Astrocyte (in vitro differentiated cells and primary cell): ENCODE measurements around the gene SRSF1. TPM values are rescaled to one million over a fixed set of nuclear protein-coding genes. Genes with fewer than 3 reads are reported as not detected.

ENCODE experiments used
- DNase-seq: peaks from one replicate; pipeline ENCODE4 v3.0.0-alpha.2; 2010; ENCODE audit warnings: low read depth
- FAIRE-seq: peaks from 2 replicates; lab custom pipeline; 2011; peaks lifted over from hg19 to GRCh38; lab: Jason Lieb, UNC
- H2AFZ ChIP-seq: 2 replicates; pipeline ENCODE4 v1.6.0; 2012; ENCODE audit warnings: low read depth, low read length, inconsistent platforms
- H3K27ac ChIP-seq: 2 replicates; pipeline ENCODE4 v1.5.1; 2011; ENCODE audit warnings: low read depth, low read length, inconsistent platforms
- H3K27me3 ChIP-seq: 2 replicates; pipeline ENCODE4 v1.6.0; 2011; ENCODE audit warnings: low read length, inconsistent platforms; ENCODE audit not compliant: insufficient read depth
- H3K36me3 ChIP-seq: 2 replicates; pipeline ENCODE4 v1.5.1; 2011; ENCODE audit warnings: low read length, inconsistent platforms; ENCODE audit not compliant: insufficient read depth
- H3K4me1 ChIP-seq: 2 replicates; pipeline ENCODE4 v1.5.1; 2011; ENCODE audit warnings: low read length, inconsistent platforms; ENCODE audit not compliant: insufficient read depth
- H3K4me2 ChIP-seq: 2 replicates; pipeline ENCODE4 v1.6.0; 2012; ENCODE audit warnings: low read length, inconsistent platforms
- H3K4me3 ChIP-seq: 2 replicates; pipeline ENCODE4 v1.5.1; 2011; ENCODE audit warnings: low read depth, mild to moderate bottlenecking, low read length, inconsistent platforms; ENCODE audit not compliant: insufficient read depth
- H3K79me2 ChIP-seq: 2 replicates; pipeline ENCODE4 v1.6.0; 2012; ENCODE audit warnings: mild to moderate bottlenecking, low read length, inconsistent platforms; ENCODE audit not compliant: insufficient read depth
- H3K9ac ChIP-seq: 2 replicates; pipeline ENCODE4 v1.6.0; 2012; ENCODE audit warnings: mild to moderate bottlenecking, low read length, inconsistent platforms
- H3K9me3 ChIP-seq: 2 replicates; pipeline ENCODE4 v1.5.1; 2012; ENCODE audit warnings: low read depth, mild to moderate bottlenecking, low read length, inconsistent platforms; ENCODE audit not compliant: insufficient read depth
- H4K20me1 ChIP-seq: 2 replicates; pipeline ENCODE4 v1.6.0; 2012; ENCODE audit warnings: low read length, inconsistent platforms; ENCODE audit not compliant: insufficient read depth
- H3K27ac Mint-ChIP-seq: one replicate; pipeline ENCODE4 v1.8.0; 2021; ENCODE audit warnings: mild to moderate bottlenecking, mixed read lengths; ENCODE audit not compliant: unreplicated experiment
- H3K27me3 Mint-ChIP-seq: one replicate; pipeline ENCODE4 v1.8.0; 2021; ENCODE audit warnings: low read depth, mixed read lengths; ENCODE audit not compliant: unreplicated experiment
- H3K36me3 Mint-ChIP-seq: one replicate; pipeline ENCODE4 v1.8.0; 2021; ENCODE audit warnings: low read depth, mixed read lengths; ENCODE audit not compliant: unreplicated experiment
- H3K4me1 Mint-ChIP-seq: one replicate; pipeline ENCODE4 v1.8.0; 2021; ENCODE audit warnings: low read depth, mixed read lengths; ENCODE audit not compliant: unreplicated experiment
- H3K4me3 Mint-ChIP-seq: one replicate; pipeline ENCODE4 v1.8.0; 2021; ENCODE audit warnings: mild to moderate bottlenecking, moderate library complexity, mixed read lengths; ENCODE audit not compliant: unreplicated experiment
- H3K9me3 Mint-ChIP-seq: one replicate; pipeline ENCODE4 v1.8.0; 2021; ENCODE audit warnings: mild to moderate bottlenecking, mixed read lengths; ENCODE audit not compliant: unreplicated experiment
- EZH2 ChIP-seq: IDR thresholded peaks from 2 replicates; pipeline ENCODE4 v1.6.1; 2012; ENCODE audit warnings: mild to moderate bottlenecking, low read length, inconsistent platforms; ENCODE audit not compliant: insufficient read depth
- total RNA-seq: library from RNA; stranded (reverse); gene quantifications from 2 replicates; pipeline ENCODE4 v1.2.1, GENCODE V29; 2021
- TF ChIP-seq, protein P1 (sequence below): IDR thresholded peaks from 2 replicates; pipeline ENCODE4 v1.5.1; 2011; ENCODE audit warnings: low read depth, mild to moderate bottlenecking, inconsistent platforms, low read length, moderate library complexity; ENCODE audit not compliant: insufficient read depth

The SRSF1 gene
- total RNA-seq, 1 donor from 2014 or later, result 196 TPM

DNA sequence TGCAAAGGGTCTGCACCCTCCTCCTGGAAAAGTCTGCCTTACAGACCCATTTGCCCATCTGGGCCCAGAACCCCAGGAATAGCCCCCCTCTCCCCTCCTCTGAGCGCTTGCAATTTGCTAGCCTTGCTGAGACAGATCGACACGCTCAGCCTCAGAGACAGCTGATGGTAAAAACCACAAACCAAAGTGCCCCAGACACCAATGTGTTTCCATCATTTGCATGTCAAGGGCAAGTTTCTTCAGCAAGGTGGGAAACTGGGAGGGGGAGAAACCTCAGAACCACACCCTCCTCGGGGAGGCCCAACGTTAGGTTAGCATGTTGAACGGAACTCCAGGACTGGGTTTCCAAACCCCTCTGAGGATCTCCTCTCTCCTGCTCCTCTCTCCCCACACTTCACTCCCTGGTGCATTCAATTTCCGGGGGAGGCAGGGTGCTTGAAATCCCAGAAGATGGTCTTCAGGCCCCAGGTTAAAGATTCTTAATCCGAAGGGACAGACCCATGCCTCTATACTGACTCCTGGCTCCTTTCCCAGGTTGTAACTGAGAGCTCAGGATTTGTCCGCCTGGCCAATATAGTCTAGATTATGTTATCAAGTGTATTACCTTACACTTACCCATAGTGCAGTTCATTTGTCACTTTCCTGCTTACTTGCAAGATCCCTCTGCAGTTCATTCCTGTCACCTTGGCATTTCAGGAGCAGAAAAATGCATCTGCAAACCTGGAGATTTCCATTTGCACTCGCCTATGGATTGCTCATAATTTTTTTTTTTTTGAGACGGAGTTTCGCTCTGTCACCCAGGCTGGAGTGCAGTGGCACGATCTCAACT, 50.5 kb downstream of the SRSF1 start:
- Histone ChIP-seq H3K4me1 (peaks cover 24% of the 10 kb centered on the region), H3K27ac (no peak overlapping the region), H3K27me3 (no peaks in the 10 kb centered on the region), H3K36me3 (no peaks in the 10 kb centered on the region), H3K9ac (no peak overlapping the region), H4K20me1 (no peaks in the 10 kb centered on the region), H3K4me2 (peak overlapping the region; percentile 96), H3K9me3 (no peaks in the 10 kb centered on the region), H3K4me3 (no peak overlapping the region), H3K79me2 (peaks cover 29% of the 10 kb centered on the region), H2AFZ (no peak overlapping the region)
- Mint-ChIP-seq H3K36me3 (no peaks in the 10 kb centered on the region), H3K4me3 (peak overlapping the region; percentile 84), H3K27ac (peak overlapping the region; percentile 87), H3K27me3 (no peaks in the 10 kb centered on the region), H3K9me3 (peaks cover 2% of the 10 kb centered on the region), H3K4me1 (peaks cover 36% of the 10 kb centered on the region)
- TF ChIP-seq EZH2, result no peak
- TF ChIP-seq, protein P1, sequence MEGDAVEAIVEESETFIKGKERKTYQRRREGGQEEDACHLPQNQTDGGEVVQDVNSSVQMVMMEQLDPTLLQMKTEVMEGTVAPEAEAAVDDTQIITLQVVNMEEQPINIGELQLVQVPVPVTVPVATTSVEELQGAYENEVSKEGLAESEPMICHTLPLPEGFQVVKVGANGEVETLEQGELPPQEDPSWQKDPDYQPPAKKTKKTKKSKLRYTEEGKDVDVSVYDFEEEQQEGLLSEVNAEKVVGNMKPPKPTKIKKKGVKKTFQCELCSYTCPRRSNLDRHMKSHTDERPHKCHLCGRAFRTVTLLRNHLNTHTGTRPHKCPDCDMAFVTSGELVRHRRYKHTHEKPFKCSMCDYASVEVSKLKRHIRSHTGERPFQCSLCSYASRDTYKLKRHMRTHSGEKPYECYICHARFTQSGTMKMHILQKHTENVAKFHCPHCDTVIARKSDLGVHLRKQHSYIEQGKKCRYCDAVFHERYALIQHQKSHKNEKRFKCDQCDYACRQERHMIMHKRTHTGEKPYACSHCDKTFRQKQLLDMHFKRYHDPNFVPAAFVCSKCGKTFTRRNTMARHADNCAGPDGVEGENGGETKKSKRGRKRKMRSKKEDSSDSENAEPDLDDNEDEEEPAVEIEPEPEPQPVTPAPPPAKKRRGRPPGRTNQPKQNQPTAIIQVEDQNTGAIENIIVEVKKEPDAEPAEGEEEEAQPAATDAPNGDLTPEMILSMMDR, result no peak
- no peak for DNase-seq
- FAIRE-seq, result no peak

DNA sequence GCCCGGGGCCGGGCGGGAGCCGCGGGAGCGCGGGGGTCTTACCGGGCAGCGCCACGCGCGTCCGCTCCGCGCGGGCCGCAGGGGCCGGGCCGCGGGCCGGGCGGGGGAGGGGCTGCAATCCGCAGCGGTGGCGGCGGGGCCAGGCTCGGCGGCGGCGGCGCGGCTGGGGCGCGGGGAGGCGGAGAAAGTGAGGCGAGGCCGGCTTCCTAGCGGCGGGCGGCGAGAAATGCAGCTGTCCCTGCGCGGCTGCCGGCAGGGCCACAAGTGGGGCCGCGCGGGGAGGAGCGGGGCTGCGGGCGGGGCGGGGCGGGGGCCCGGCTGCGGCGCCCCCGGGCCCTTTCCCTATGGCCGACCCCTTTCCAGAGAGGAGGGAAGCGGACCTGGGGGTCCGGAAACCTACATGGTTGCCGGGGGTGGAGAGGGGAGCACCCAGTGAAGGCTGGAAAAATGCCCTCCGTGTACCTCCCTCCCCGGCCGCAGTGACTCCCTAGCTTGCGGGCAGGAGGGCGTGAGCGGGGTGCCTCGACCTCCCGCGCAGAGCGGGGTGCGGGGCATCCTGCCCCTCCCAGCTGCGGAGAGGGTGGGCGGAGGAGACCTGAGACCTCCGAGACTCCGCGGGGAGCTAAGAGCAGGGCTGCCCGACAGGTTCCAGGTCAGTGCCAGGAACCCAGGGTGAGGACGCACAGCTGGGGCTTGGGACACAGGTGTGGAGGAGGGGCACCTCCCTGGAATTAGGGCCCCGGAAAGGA, 51.7 kb downstream of the SRSF1 start, which contains the start of gene CUEDC1:
Gene CUEDC1 (minus strand): TSS at position 230 of the 749 bp plus-strand sequence. CDS start 69,848 bp downstream, outside the sequence.
- peak within 1 kb of the TSS; percentile 68 for H2AFZ ChIP-seq

More for the DNA sequence above, 51.7 kb downstream of the SRSF1 start, which contains the start of gene CUEDC1:
- Mint-ChIP-seq H3K36me3 (no peaks in the 10 kb centered on the region), H3K27me3 (no peaks in the 10 kb centered on the region), H3K4me1 (peaks cover 46% of the 10 kb centered on the region), H3K9me3 (peaks cover 2% of the 10 kb centered on the region), H3K27ac (peak within 1 kb of the TSS; percentile 93), H3K4me3 (peak within 1 kb of the TSS; percentile 91)
- Histone ChIP-seq H3K4me2 (peak within 1 kb of the TSS; percentile 96), H3K9me3 (no peaks in the 10 kb centered on the region), H3K9ac (peak within 1 kb of the TSS; percentile 85), H3K4me3 (peak within 1 kb of the TSS; percentile 67), H3K36me3 (no peaks in the 10 kb centered on the region), H3K27ac (peak within 1 kb of the TSS; percentile 57), H3K79me2 (peaks cover 31% of the 10 kb centered on the region), H3K4me1 (peaks cover 33% of the 10 kb centered on the region), H3K27me3 (no peaks in the 10 kb centered on the region), H4K20me1 (no peaks in the 10 kb centered on the region)
- TF ChIP-seq EZH2, result no peak
- TF ChIP-seq, protein P1, result no peak
- FAIRE-seq, result no peak
- no peak for DNase-seq
